HepG2 (cell line): ENCODE measurements around the gene POLR1C. TPM values are rescaled to one million over a fixed set of nuclear protein-coding genes. Genes with fewer than 3 reads are reported as not detected.

Source experiments
- DNMT1 ChIP-seq: sonication (generic); formaldehyde crosslinking; IDR thresholded peaks from 2 replicates; pipeline ENCODE4 v1.5.1; 2020; ENCODE audit warnings: mild to moderate bottlenecking, missing genetic modification reagents
- HOXA7 ChIP-seq: sonication (generic); formaldehyde crosslinking; IDR thresholded peaks from 2 replicates; pipeline ENCODE4 v1.8.1; 2022; ENCODE audit warnings: mild to moderate bottlenecking, missing genetic modification reagents, moderate library complexity
- JUND ChIP-seq: sonication (generic); formaldehyde crosslinking; IDR thresholded peaks from 2 replicates; pipeline ENCODE4 v1.8.0; 2022; ENCODE audit warnings: mild to moderate bottlenecking, missing genetic modification reagents
- KDM5A ChIP-seq: fragments of 200-600 bp; sonication (generic); IDR thresholded peaks from 2 replicates; pipeline ENCODE4 v1.7.0; 2018; ENCODE audit warnings: antibody characterized with exemption, mild to moderate bottlenecking, low read length, borderline replicate concordance
- KDM6A ChIP-seq: IDR thresholded peaks from 2 replicates; pipeline ENCODE4 v1.6.1; 2016; ENCODE audit warnings: low read depth
- NFRKB ChIP-seq: fragments of 450-650 bp; IDR thresholded peaks from 2 replicates; pipeline ENCODE4 v1.6.1; 2017
- PTBP1 ChIP-seq: fragments of 200-400 bp; formaldehyde crosslinking; IDR thresholded peaks from 2 replicates; pipeline ENCODE4 v1.6.1; 2018; ENCODE audit warnings: low read length, low read depth; ENCODE audit not compliant: poor library complexity, severe bottlenecking
- SNAI1 ChIP-seq: sonication (generic); formaldehyde crosslinking; IDR thresholded peaks from 2 replicates; pipeline ENCODE4 v1.5.0; 2020; ENCODE audit warnings: mild to moderate bottlenecking, missing genetic modification reagents, borderline replicate concordance
- SYNCRIP ChIP-seq: fragments of 200-400 bp; formaldehyde crosslinking; IDR thresholded peaks from 2 replicates; pipeline ENCODE4 v1.6.1; 2018; ENCODE audit warnings: mild to moderate bottlenecking, low read depth, low read length; ENCODE audit not compliant: insufficient read depth
- TAF15 ChIP-seq: fragments of 200-400 bp; formaldehyde crosslinking; IDR thresholded peaks from one replicate; pipeline ENCODE4 v1.6.1; 2018; ENCODE audit warnings: mild to moderate bottlenecking, low read depth, low read length; ENCODE audit not compliant: poor library complexity, severe bottlenecking
- ZBTB42 ChIP-seq: sonication (generic); formaldehyde crosslinking; IDR thresholded peaks from 2 replicates; pipeline ENCODE4 v1.5.0; 2020; ENCODE audit warnings: mild to moderate bottlenecking, missing genetic modification reagents
- ZNF20 ChIP-seq: sonication (generic); formaldehyde crosslinking; IDR thresholded peaks from 2 replicates; pipeline ENCODE4 v1.4.0; 2020; ENCODE audit warnings: mild to moderate bottlenecking, moderate library complexity, missing genetic modification reagents
- ZNF224 ChIP-seq: sonication (generic); formaldehyde crosslinking; IDR thresholded peaks from 2 replicates; pipeline ENCODE4 v1.5.0; 2020; ENCODE audit warnings: mild to moderate bottlenecking, missing genetic modification reagents
- ZNF34 ChIP-seq: sonication (generic); formaldehyde crosslinking; IDR thresholded peaks from 2 replicates; pipeline ENCODE4 v1.4.0; 2020; ENCODE audit warnings: mild to moderate bottlenecking, missing genetic modification reagents, borderline replicate concordance
- ZNF44 ChIP-seq: sonication (generic); formaldehyde crosslinking; IDR thresholded peaks from 2 replicates; pipeline ENCODE4 v1.5.1; 2020; ENCODE audit warnings: mild to moderate bottlenecking, missing genetic modification reagents
- ZNF552 ChIP-seq: sonication (generic); formaldehyde crosslinking; IDR thresholded peaks from 2 replicates; pipeline ENCODE4 v1.9.0; 2022; ENCODE audit warnings: missing genetic modification reagents, mild to moderate bottlenecking, borderline replicate concordance
- ZNF569 ChIP-seq: sonication (generic); formaldehyde crosslinking; IDR thresholded peaks from 2 replicates; pipeline ENCODE4 v1.5.0; 2020; ENCODE audit warnings: mild to moderate bottlenecking, missing genetic modification reagents, moderate library complexity, borderline replicate concordance
- ZNF788 ChIP-seq: sonication (generic); formaldehyde crosslinking; IDR thresholded peaks from 2 replicates; pipeline ENCODE4 v1.5.0; 2020; ENCODE audit warnings: mild to moderate bottlenecking, missing genetic modification reagents, borderline replicate concordance
- polyA plus RNA-seq, 8 experiments: library from polyadenylated mRNA; depleted of rRNA in 3 of 8; stranded (reverse) in 7 of 8; unstranded in 1 of 8; fragments of >200 nt; fragmentation: Illumina TruSeq in 4 of 8; extraction: Trizol in 4 of 8; gene quantifications; 2 replicates each; pipeline versions ENCODE4 v1.2.1 to v1.2.3, GENCODE V29; 2011 to 2016; ENCODE audit warnings: low read depth in 4 of 8, missing spikeins in 1 of 8, mixed read lengths in 1 of 8; ENCODE audit not compliant: insufficient read depth in 1 of 8
- total RNA-seq, 5 experiments: library from RNA; depleted of rRNA; stranded (reverse); fragments of >200 nt; fragmentation: Illumina TruSeq; extraction: Trizol; gene quantifications; 2 replicates each; pipeline ENCODE4 v1.2.3, GENCODE V29; 2016; ENCODE audit warnings: low read depth in 1 of 5
- TF ChIP-seq, protein P1 (sequence below): sonication (generic); formaldehyde crosslinking; conservative IDR thresholded peaks from 2 replicates; pipeline ENCODE4 v1.4.0; 2020; ENCODE audit warnings: missing genetic modification reagents
- TF ChIP-seq, protein P2 (sequence below): IDR thresholded peaks from 2 replicates; pipeline ENCODE4 v1.6.1; 2016
- TF ChIP-seq, protein P3 (sequence below): sonication (generic); formaldehyde crosslinking; conservative IDR thresholded peaks from 2 replicates; pipeline ENCODE4 v1.5.0; 2020; ENCODE audit warnings: missing genetic modification reagents
- TF ChIP-seq, protein P4 (sequence below): sonication (generic); formaldehyde crosslinking; IDR thresholded peaks from 2 replicates; pipeline ENCODE4 v1.4.0; 2020; ENCODE audit warnings: missing genetic modification reagents, borderline replicate concordance
- TF ChIP-seq, protein P5 (sequence below): sonication (generic); formaldehyde crosslinking; IDR thresholded peaks from 2 replicates; pipeline ENCODE4 v1.8.0; 2022; ENCODE audit warnings: missing genetic modification reagents, low read depth, mild to moderate bottlenecking, borderline replicate concordance

The POLR1C gene
- total and polyA plus RNA-seq, 2 of the 13 experiments (the other 11 are each of a cell fraction or from before 2014, with no cell fraction given): 62.6 to 72.2 TPM

DNA sequence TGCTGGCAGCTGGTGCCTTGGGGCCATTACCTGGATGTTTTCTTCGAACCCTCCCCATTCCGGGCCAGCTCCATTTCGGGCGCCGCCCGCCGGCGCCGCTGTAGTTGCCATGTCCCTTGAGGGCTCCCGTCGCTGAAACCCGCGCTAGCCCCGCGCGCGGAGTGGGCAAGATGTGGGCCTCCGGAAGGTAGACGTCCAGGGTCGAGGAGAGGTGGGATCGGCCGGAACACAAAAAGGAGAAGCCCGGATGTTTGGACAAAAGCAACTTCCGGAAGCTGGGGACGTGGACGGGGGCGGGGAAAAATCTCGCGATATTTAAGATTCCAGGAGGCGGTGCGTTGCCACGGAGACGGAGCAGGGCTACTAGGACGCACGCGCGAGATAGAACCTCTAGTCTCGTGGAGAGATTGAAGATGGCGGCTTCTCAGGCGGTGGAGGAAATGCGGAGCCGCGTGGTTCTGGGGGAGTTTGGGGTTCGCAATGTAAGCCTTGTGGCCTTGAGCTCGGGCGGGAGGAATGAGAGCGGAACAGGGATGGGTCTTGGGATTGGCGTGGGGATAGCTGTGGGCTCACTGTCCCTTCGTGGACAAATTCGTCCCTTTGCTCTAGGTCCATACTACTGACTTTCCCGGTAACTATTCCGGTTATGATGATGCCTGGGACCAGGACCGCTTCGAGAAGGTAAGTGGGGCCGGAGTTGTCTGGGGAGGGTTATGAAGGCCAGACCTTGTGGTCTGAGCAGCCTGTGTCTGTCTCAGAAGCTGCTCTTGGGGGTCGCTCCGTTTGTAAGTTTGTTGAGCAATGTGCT, at the start of gene POLR1C, which contains the start of gene YIPF3 (continued):
- TF ChIP-seq PTBP1 (peak; percentile 81), ZNF34 (CRISPR knock-in tag) (no peak), ZNF552 (CRISPR knock-in tag) (no peak), ZBTB42 (CRISPR knock-in tag) (peak; percentile 60; the same call in 1 of the 2 replicates), DNMT1 (no peak), ZNF44 (CRISPR knock-in tag) (no peak; the same call in none of the 2 replicates), JUND (CRISPR knock-in tag) (0 out of 2 replicates have a peak, but pooled peaks have one; percentile 25), KDM5A (peak; percentile 100), KDM6A (CRISPR knock-in tag) (peak; percentile 23; the same call in 1 of the 2 replicates), ZNF788 (peak; percentile 60; the same call in 1 of the 2 replicates), ZNF224 (CRISPR knock-in tag) (peak; percentile 86; the same call in 1 of the 2 replicates), NFRKB (peak; percentile 62; the same call in 1 of the 2 replicates), SYNCRIP (no peak), ZNF569 (CRISPR knock-in tag) (peak; percentile 64; the same call in 1 of the 2 replicates), HOXA7 (CRISPR knock-in tag) (no peak), ZNF20 (no peak; the same call in 1 of the 2 replicates), SNAI1 (peak; percentile 64; the same call in 1 of the 2 replicates), TAF15 (no peak)
- TF ChIP-seq, protein P1, sequence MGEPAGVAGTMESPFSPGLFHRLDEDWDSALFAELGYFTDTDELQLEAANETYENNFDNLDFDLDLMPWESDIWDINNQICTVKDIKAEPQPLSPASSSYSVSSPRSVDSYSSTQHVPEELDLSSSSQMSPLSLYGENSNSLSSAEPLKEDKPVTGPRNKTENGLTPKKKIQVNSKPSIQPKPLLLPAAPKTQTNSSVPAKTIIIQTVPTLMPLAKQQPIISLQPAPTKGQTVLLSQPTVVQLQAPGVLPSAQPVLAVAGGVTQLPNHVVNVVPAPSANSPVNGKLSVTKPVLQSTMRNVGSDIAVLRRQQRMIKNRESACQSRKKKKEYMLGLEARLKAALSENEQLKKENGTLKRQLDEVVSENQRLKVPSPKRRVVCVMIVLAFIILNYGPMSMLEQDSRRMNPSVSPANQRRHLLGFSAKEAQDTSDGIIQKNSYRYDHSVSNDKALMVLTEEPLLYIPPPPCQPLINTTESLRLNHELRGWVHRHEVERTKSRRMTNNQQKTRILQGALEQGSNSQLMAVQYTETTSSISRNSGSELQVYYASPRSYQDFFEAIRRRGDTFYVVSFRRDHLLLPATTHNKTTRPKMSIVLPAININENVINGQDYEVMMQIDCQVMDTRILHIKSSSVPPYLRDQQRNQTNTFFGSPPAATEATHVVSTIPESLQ (CRISPR knock-in tag): no peak; the same call in 1 of the 2 replicates
- TF ChIP-seq, protein P2, sequence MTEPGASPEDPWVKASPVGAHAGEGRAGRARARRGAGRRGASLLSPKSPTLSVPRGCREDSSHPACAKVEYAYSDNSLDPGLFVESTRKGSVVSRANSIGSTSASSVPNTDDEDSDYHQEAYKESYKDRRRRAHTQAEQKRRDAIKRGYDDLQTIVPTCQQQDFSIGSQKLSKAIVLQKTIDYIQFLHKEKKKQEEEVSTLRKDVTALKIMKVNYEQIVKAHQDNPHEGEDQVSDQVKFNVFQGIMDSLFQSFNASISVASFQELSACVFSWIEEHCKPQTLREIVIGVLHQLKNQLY (CRISPR knock-in tag): no peak
- TF ChIP-seq, protein P3, sequence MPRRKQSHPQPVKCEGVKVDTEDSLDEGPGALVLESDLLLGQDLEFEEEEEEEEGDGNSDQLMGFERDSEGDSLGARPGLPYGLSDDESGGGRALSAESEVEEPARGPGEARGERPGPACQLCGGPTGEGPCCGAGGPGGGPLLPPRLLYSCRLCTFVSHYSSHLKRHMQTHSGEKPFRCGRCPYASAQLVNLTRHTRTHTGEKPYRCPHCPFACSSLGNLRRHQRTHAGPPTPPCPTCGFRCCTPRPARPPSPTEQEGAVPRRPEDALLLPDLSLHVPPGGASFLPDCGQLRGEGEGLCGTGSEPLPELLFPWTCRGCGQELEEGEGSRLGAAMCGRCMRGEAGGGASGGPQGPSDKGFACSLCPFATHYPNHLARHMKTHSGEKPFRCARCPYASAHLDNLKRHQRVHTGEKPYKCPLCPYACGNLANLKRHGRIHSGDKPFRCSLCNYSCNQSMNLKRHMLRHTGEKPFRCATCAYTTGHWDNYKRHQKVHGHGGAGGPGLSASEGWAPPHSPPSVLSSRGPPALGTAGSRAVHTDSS (CRISPR knock-in tag): 0 out of 2 replicates have a peak, but pooled peaks have one; percentile 78
- TF ChIP-seq, protein P4, sequence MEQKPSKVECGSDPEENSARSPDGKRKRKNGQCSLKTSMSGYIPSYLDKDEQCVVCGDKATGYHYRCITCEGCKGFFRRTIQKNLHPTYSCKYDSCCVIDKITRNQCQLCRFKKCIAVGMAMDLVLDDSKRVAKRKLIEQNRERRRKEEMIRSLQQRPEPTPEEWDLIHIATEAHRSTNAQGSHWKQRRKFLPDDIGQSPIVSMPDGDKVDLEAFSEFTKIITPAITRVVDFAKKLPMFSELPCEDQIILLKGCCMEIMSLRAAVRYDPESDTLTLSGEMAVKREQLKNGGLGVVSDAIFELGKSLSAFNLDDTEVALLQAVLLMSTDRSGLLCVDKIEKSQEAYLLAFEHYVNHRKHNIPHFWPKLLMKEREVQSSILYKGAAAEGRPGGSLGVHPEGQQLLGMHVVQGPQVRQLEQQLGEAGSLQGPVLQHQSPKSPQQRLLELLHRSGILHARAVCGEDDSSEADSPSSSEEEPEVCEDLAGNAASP (CRISPR knock-in tag): peak; percentile 69; the same call in 1 of the 2 replicates
- TF ChIP-seq, protein P5, sequence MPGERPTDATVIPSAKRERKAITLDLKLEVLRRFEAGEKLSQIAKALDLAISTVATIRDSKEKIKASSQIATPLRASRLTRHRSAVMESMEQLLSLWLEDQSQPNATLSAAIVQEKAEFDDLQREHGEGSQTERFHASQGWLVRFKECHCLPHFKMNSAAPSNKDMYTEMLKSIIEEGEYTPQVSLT (CRISPR knock-in tag): peak; percentile 56; the same call in 1 of the 2 replicates
